COLO668 (cell line): ENCODE results near the gene ARPIN.
"Not testable (repeated sequence)": the region's sequence is repeated elsewhere in the genome, so short reads cannot be mapped to it uniquely, and the experiment has no call there.

ENCODE experiments used
- DNase-seq: peaks from one replicate; lab custom pipeline; 2025; ENCODE audit not compliant: unreplicated experiment; lab: John Stamatoyannopoulos, UW

ARPIN gene

DNA sequence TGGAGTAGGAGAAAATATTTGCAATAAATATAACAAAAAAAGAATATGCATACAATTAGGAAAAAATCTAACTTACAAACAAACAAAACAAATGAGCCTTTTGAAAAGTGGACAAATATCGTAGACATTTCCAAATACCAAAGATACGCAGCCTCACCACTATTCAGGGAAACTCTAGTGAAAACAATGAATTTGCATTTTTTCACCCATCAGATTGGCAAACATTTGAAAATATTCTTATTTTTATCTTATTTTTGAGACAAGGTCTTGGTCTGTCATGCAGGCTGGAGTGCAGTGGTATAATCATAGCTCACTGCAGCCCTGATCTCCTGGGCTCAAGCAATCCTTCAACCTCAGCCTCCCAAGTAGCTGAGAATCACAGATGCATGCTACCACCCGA is 34.4 kb downstream of the ARPIN start:
- DNase-seq: no peak

DNA sequence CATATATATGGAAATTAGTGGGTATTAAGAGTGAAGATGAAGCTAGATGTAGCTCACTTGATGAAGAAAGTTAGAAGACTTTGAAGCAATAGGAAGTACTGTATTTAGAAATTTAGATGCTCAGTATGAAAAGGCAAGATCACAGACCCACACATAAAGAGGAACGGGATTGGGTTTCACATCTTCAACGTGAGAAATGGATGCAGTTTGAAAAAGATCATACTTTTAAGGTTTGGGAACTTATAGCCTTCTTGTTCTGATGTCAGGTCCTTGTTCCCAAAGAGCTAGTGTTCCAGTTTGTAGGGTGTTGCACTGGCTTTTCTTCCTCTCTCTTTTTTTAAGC is 35.7 kb downstream of the ARPIN start:
- DNase-seq: no peak

DNA sequence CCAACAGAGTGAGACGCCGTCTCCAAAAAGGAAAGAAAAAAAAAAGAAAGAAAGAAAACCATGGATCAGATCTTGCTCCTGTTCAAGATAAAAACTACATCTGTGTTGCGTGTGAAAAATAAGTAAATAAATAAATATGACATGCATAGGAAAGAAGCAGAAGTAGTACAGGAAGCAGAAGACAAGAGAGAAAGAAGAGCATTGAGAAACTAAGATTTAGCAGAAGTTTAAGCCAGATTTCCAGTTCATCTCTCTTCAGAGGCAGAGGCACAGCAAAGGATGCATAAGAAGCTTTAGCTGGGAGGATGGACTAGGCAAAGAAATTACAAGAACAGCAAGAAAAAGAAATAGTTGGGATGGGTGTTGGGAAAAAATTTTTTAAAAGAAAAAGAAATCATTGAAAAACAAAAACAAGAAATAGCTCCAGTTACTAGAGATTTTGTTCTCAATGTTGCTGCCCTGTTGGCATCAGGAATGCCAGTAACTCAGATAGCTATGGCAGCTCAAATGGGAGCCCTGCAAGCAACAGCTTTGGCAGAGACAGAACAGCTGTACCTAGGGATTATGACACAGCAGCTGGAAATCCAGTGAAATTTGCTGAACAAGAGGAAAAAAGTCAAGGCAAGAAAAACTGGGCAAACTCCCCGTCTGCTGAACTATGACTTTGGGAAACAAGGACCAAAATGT is 36.2 kb downstream of the ARPIN start:
- DNase-seq: no peak

DNA sequence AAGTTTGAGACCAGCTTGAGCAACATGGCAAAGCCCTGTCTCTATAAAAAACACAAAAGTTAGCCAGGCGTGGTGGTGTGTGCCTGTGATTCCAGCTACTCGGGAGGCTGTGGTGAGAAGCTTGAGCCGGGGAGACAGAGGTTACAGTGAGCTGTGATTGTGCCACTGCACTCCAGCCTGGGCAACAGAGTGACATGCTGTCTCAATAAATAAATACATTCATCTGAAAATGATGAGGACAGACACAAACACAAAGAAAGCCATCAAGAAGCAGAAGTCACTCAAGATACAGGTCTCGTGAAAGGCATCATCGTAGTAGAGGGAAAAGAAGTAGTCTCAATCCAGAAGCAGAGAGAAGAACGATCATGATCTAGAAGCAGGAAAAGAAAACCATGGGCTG is 37.0 kb downstream of the ARPIN start:
- DNase-seq: no peak

DNA sequence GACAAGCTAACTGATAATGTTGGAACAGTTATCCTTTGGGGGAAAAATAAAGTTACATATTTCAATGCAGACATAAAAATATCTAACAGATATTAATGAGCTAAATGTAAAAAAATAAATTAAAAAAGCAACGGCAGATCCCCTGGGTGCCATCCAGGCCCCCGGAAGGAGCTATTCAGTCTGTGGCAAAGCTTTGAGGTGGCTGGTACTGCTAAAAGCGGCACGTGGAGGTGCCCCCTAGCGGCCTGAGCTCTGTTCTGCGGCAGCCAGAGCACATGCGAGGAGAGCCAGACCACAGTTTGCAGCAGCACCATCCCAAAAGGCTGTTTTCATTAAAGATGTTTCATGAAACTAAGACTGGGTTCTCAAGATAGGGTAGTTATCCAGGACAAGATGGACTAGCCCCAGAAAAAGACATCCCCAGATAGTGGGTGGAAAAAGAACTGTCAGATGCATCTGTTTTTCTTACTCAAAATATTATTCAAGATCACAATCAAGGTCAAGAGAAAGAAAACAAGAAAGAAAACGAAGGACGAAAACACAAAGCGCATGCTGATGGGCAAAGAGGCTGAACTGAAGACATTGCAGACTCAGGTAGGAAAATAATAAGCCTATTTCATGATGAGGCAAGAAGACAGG is 37.7 kb downstream of the ARPIN start:
- peak; percentile 73 for DNase-seq

DNA sequence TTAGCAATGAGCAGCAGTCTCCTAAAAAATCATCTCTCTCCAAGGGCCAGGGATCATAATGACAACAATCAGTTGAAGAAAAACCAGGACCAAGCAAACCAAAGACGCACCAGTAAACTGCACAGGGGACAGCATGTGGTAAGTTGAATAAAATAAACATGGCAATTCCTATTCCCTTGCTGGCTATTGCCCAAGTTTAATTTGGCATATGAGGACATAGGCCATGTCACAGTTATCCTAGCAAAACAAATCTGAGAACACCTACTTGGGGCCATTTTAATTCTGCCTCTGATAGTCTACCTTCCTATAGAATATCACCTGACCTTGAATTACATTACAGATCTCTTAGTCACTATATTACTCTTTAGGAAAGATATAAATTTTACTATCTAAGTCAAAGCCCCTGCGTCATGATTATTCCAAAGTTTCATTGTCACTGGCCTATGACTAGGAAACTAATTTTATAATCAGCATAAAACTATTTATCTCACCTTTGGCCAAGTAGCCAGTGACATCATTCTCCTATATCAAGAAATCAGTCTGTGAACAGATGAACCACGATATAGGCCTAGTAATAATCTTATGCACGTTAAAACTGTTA is 42.0 kb downstream of the ARPIN start:
- DNase-seq: no peak

DNA sequence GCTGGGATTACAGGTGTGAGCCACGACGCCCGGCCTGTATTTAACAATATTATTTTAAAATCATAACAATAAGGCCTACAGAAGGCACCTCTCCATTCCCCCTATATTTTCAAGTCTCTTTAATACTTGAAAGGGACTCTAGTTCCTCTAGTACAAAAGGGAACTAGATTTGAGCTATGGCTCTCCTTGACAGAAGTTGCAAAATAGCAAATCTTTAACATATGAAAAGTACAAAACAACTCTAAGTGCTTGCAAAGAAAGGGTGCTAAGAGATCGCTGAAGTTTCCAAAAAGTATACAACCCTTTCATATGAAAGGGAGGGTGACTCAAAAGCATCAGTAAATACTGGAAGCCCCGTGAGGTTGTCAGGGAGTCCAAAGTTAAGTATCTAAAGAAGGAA is 42.7 kb downstream of the ARPIN start:
- DNase-seq: no peak

DNA sequence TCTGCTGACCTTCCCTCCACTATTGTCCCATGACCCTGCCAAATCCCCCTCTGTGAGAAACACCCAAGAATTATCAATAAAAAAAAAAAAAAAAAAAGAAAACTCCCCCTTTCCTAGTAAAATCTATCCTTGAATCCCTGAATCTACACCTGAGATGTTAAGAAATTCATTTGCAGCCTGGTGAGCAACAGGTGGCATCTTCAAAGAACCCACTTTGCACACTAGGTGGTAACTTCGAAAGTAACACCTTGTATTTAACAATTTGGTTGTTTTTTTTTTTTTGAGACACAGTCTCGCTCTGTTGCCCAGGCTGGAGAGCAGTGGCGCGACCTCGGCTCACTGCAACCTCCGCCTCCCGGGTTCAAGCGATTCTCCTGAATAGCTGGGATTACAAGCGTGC is 43.3 kb downstream of the ARPIN start:
- DNase-seq: not testable (repeated sequence)

DNA sequence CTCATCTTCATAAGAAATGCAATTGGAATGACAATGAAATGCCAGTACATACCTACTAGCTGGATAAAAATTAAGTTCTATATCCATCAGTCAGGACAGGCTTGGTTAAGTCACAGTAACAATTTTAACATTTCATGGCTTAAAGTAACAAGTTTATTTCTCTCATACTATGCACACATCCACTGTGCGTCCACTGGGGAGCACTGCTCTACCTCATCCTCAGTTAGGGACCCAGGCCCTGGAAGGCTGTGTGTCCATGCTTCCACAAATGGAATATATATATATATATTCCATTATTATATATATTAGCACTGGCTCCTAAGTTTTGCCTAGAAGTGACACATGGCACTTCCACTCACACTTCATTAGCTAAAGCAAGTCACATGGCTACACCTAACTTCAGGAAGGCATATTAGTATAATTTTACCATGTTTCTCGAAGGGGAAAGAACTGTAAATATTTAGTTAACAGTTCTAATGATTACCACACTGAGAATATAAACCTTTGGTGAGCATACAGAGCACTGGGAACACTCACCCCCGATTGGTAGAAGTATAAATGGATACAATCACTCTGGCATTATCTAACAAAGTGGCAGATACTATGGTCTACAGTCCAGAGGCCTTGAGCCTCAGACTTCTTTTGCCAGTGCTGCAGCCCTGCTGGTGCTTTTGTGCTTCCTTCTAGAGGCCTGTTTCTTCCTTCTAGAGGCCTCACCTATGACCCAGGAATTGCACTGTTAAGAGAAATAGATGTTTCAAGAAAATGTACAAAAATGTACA is 47.6 kb downstream of the ARPIN start:
- no peak for DNase-seq

DNA sequence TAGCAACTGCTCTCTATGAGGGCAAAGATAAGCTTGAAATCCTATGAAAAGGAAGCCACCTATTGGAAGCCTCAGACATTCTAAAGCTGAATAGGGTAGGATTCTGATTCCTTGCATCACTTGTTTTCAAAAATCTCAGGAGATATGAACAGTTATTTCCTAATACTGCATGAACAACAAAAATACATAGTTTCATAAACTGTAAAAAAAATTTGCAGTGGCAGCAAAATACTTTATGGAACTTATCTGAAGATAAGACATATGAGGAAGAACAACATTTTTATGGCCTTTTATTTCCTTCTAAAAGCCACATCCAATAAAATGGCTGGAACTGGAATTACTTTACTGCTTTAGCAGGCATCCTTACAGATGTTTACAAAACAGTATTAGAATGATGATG is 48.8 kb downstream of the ARPIN start:
- no peak for DNase-seq

DNA sequence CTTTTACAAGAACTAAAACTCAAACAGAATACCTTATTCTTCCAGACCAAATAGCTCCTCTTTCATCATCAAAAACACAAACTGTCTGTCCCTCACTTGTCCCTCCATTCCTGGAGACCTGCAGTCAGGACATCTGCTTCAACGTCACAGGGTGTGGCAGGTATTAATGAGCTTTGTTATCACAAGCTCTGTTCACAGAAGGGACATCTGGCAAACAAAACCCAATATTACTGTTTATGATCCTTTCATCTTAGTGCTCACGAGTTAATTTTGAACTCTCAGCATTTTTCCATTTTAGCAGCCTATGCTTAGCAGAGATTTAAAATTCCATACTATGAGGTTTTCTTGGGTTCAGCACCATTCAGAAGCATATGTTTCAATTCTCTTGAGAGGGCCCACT is 51.9 kb downstream of the ARPIN start:
- DNase-seq: no peak

DNA sequence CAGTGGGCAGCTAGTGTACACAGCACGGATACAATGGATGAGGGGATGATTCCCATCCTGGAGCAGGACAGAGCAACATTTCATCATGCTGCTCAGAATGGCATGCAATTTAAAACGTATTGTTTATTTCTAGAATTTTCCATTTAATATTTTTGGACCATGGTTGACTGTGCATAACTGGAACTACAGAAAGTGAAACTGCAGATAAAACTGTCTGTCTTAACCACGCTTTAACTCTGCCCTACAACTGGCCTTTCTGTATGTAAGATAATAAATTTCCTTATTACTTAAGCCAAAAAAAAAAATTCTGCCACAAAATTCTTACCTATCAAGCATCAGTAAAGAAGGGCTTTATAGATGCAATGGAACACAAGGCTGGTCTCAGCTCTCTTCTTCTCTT is 52.3 kb downstream of the ARPIN start:
- DNase-seq: no peak

DNA sequence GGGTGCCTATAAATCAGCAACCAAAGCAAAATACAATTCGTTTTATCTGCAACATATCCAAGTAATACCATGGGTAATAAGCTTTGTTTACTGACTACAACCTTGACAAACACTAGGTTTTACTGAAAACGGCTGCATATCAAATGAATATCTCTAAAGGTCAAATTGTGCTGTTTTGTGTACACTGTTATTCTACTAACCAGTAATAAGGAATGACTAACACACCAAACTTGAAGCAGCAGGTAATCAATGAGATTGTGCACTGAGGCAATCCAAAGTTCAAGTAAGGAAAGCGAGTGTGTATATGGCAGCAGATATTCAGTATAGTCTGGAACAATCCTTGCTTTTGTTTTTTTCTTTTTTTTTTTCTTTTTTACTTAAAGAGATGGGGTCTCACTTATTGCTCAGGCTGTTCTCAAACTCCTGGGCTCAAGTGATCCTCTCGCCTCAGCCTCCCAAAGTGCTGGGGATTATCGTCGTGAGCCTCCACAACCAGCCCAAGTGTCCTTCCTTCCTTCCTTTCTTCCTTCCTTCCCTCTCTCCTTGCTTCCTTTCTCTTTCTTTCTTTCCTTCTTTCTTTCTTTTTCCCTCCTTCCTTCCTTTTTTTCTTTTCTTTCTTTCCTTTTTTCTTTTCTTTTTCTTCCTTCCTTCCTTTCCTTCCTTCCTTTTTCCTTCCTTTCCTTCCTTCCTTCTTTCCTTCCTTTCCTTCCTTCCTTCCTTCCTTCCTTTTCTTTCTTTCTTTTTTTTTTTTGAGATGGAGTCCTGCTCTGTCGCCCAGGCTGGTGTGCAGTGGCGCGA is 53.9 kb downstream of the ARPIN start:
- DNase-seq: no peak

DNA sequence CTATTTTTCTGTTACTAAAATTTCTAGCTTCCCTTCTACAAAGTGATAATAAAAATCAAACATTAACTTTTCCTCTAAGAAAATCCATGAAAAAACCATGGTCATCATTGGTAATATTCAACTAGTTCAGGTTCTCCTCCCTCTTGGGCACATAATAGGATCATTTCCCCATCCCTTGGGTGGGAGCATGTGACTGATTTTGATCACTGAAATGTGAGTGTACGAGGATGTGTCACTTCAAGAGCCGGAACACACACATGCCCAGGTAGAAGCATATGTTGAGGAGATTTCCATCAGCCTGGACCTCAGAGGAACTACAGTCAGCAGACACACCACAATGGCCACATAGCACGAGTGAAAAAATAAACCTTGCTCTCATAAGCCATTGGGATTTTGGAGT is 55.1 kb downstream of the ARPIN start:
- no peak for DNase-seq

DNA sequence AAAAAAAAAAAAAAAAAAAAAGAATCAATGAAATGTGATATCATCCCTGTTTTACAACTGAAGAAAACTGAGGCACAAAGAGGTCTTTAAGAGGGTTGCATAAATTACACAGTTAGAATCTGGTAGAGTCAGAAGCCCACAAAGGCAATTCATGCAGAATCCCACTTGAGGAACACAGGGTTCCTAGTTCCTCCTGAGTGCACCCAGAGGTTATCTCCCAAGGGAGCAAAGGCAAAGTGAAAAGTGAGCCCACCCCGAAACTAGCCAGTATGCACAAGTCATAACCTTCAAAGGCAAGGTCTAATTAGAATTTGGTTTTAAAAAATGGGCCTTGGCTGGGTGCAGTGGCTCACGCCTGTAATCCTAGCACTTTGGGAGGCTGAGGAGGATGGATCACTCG is 56.8 kb downstream of the ARPIN start:
- no peak for DNase-seq

DNA sequence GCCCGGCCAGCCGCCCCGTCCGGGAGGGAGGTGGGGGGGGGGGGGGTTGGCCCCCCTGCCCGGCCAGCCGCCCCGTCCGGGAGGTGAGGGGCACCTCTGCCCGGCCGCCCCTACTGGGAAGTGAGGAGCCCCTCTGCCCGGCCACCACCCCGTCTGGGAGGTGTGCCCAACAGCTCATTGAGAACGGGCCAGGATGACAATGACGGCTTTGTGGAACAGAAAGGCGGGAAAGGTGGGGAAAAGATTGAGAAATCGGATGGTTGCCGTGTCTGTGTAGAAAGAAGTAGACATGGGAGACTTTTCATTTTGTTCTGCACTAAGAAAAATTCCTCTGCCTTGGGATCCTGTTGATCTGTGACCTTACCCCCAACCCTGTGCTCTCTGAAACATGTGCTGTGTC is 57.9 kb downstream of the ARPIN start:
- DNase-seq: not testable (repeated sequence)

DNA sequence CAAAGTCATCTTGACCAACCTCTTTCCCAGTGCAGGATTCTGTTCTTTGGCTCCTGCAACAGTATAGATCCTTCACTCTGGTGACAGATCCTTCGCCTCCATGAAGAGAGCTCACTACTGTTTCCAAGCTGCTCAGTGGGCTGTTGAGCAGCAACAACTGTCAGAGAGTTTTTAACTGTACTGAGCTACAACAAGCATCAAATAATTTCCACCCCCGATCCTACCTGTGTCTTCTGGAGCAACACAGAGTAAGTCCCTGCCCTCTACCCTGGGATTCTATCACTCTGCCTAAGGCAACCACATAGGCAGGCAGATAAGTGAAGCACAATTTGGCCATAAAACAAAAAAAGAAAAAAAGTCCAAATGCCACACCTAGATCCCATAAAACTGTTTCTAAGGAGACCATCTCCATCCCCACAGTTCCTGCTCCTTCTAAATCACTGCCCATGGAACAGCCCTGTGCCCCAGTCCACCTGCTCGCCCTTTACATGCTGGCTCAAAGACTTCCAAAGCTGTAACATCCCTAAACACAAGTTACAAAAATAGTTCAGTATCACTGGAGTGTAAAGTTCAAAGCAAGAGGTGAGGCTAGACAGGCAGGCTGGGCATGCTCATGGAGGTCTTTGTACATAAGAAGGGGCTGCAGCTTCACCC is 60.3 kb downstream of the ARPIN start:
- DNase-seq: no peak

DNA sequence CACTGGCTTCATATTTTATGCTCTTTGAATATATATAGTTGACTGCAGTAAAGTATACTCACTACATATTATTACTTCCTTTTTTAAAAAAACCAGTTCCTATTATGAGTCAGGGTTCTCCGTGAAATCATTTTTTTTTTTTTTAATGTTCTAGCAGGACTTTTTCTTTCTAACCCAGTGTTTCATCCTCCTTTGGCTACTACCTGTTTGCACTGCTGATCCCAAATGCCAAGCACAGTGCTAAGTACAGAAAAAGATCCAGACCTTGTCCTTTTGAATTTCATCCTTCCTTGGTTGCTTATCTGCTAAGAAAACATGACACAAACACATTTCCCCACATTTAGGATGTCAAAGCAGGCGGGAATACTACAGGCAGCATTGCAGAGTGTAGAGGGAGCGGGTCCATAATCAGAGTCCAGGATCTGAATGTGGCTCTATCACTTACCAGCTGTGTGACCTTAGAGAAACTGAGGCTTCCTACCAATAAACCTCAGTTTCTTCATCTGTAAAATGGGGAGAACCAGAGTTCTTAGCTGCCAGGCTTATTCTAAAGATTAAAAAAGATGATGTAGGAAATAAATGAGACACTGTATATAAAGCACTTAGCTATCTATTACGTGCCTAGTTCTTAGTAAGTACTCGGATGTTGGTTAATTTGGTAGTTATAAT is 60.9 kb downstream of the ARPIN start:
- no peak for DNase-seq

DNA sequence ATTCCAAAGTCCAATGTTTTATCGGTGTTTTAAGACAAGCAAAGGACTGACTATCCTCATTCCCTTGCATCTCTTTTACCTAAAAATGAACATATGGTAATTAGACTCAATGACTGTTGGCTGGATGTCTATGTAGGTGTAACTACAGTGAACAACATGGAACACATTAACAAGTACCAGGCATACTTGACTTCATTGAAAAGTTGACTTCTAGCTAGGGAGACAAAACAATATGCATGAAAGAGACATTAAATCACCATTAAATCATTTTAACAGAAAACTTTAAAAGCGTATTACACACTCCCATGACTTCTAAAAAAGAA is 63.8 kb downstream of the ARPIN start:
- no peak for DNase-seq

DNA sequence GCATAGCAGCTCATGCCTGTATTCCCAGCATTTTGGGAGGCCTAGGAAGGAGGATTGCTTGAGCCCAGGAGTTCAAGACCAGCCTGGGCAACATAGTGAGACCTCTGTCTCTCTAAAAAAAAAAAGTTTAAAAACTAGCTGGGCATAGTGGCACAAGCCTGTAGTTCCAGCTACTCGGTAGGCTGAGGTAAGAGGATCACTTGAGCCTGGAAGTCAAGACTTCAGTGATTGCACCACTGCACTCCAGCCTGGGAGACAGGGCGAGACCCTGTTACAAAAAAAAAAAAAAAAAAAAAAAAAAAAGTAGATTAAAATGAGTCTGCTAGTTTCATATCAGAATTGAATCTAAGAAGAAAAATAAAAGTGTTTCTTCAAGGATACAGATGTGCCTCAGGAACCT is 65.7 kb downstream of the ARPIN start:
- no peak for DNase-seq
